H1 (cell line): Measurements from ENCODE around the gene DAZAP1. TPM values are rescaled to one million over a fixed set of nuclear protein-coding genes. Genes with fewer than 3 reads are reported as not detected.

ENCODE experiments used
- CTCF ChIA-PET: fragments of 300-600 bp; sonication (Branson Sonifier 250); formaldehyde crosslinking; loops from one replicate; lab custom pipeline; 2021; ENCODE audit not compliant: partially characterized antibody; lab: Charles Lee
- POLR2A ChIA-PET: fragments of 300-600 bp; sonication (Branson Sonifier 250); formaldehyde crosslinking; loops from one replicate; lab custom pipeline; 2021; ENCODE audit warnings: inconsistent platforms; ENCODE audit not compliant: partially characterized antibody; lab: Charles Lee
- DNase-seq, 2 experiments: peaks; one replicate each; pipeline versions ENCODE4 v3.0.0 to v3.0.0-alpha.2; 2010 to 2022; ENCODE audit warnings: low spot score in 2 of 2, low read depth in 1 of 2, mixed read lengths in 1 of 2
- FAIRE-seq: peaks from 2 replicates; lab custom pipeline; 2011; peaks lifted over from hg19 to GRCh38; lab: Jason Lieb, UNC
- H2AFZ ChIP-seq: 2 replicates; pipeline ENCODE4 v1.8.1; 2012; ENCODE audit warnings: low read length, inconsistent platforms
- H2AK5ac ChIP-seq: 2 replicates; pipeline ENCODE4 v1.6.1; 2013; ENCODE audit warnings: low read depth, low read length
- H2BK120ac ChIP-seq: replicated peaks from 2 replicates; pipeline ENCODE3; 2013; ENCODE audit warnings: low read depth, low read length, inconsistent platforms
- H2BK12ac ChIP-seq: 2 replicates; pipeline ENCODE4 v1.6.1; 2013; ENCODE audit warnings: low read depth, low read length
- H2BK15ac ChIP-seq: 2 replicates; pipeline ENCODE4 v1.6.1; 2013; ENCODE audit warnings: low read length
- H2BK20ac ChIP-seq: 2 replicates; pipeline ENCODE4 v1.6.1; 2013; ENCODE audit warnings: low read length
- H2BK5ac ChIP-seq: 2 replicates; pipeline ENCODE4 v1.6.1; 2013; ENCODE audit warnings: low read depth, low read length
- H3K14ac ChIP-seq: 2 replicates; pipeline ENCODE4 v1.6.1; 2013; ENCODE audit warnings: inconsistent platforms; ENCODE audit not compliant: insufficient read length
- H3K18ac ChIP-seq: 2 replicates; pipeline ENCODE4 v1.6.1; 2013; ENCODE audit warnings: low read length; ENCODE audit errors: extremely low read depth
- H3K23ac ChIP-seq: 2 replicates; pipeline ENCODE4 v1.6.1; 2013; ENCODE audit warnings: inconsistent platforms; ENCODE audit not compliant: insufficient read length
- H3K23me2 ChIP-seq: 2 replicates; pipeline ENCODE4 v1.6.1; 2013; ENCODE audit warnings: low read depth, low read length
- H3K27ac ChIP-seq: 2 replicates; pipeline ENCODE4 v1.6.1; 2011; ENCODE audit warnings: low read depth, low read length, inconsistent platforms
- H3K27me3 ChIP-seq, 4 experiments: replicated peaks in 1 of 4; 1 replicate in 1 of 4; 2 replicates in 3 of 4; pipeline versions ENCODE4 v1.6.1 to v1.8.1; 2011 to 2013; ENCODE audit warnings: low read length in 3 of 4, mild to moderate bottlenecking in 3 of 4, inconsistent platforms in 2 of 4, mixed read lengths in 2 of 4, moderate library complexity in 1 of 4; ENCODE audit not compliant: control insufficient read depth in 3 of 4, insufficient read depth in 3 of 4; ENCODE audit errors: extremely low read depth in 1 of 4
- H3K36me3 ChIP-seq, 4 experiments: 2 replicates each; pipeline versions ENCODE4 v1.6.1 to v1.8.1; 2011 to 2013; ENCODE audit warnings: mild to moderate bottlenecking in 4 of 4, low read length in 3 of 4, moderate library complexity in 2 of 4, control low read depth in 1 of 4, inconsistent platforms in 1 of 4; ENCODE audit not compliant: insufficient read depth in 4 of 4, control insufficient read depth in 2 of 4
- H3K4ac ChIP-seq: replicated peaks from 2 replicates; pipeline ENCODE3; 2013; ENCODE audit warnings: low read length, low read depth, mixed read lengths, inconsistent platforms; ENCODE audit not compliant: insufficient read length
- H3K4me1 ChIP-seq, 4 experiments: replicated peaks in 1 of 4; 1 replicate in 1 of 4; 2 replicates in 3 of 4; pipeline versions ENCODE4 v1.6.1 to v1.8.1; 2011 to 2013; ENCODE audit warnings: low read length in 3 of 4, inconsistent platforms in 2 of 4, mixed read lengths in 1 of 4; ENCODE audit not compliant: insufficient read depth in 4 of 4, control insufficient read depth in 3 of 4
- H3K4me2 ChIP-seq, 2 experiments: 2 replicates each; pipeline versions ENCODE4 v1.6.1 to v1.8.1; 2011 to 2013; ENCODE audit warnings: low read depth in 2 of 2, low read length in 2 of 2, control low read depth in 1 of 2, inconsistent platforms in 1 of 2, mild to moderate bottlenecking in 1 of 2; ENCODE audit not compliant: insufficient read depth in 1 of 2
- H3K4me3 ChIP-seq, 4 experiments: fragments of 200-600, 300-600 bp in 1 of 4; sonication (generic), shearing (Covaris generic), sonication (Bioruptor Twin) in 1 of 4; 2 replicates each; pipeline versions ENCODE4 v1.5.1 to v1.8.1; 2011 to 2016; ENCODE audit warnings: low read length in 4 of 4, low read depth in 3 of 4, control low read depth in 2 of 4, inconsistent platforms in 2 of 4, mild to moderate bottlenecking in 2 of 4, mixed read lengths in 1 of 4, moderate library complexity in 1 of 4; ENCODE audit not compliant: insufficient read depth in 2 of 4; ENCODE audit errors: extremely low read depth in 1 of 4
- H3K56ac ChIP-seq: replicated peaks from 2 replicates; pipeline ENCODE3; 2013; ENCODE audit warnings: low read depth, mild to moderate bottlenecking, mixed read lengths, low read length, inconsistent platforms; ENCODE audit not compliant: insufficient read length
- H3K79me1 ChIP-seq: 2 replicates; pipeline ENCODE4 v1.6.1; 2013; ENCODE audit warnings: low read depth, low read length, control low read depth
- H3K79me2 ChIP-seq, 2 experiments: 2 replicates each; pipeline versions ENCODE4 v1.6.1 to v1.8.1; 2012 to 2013; ENCODE audit warnings: low read length in 2 of 2, mild to moderate bottlenecking in 2 of 2, inconsistent platforms in 1 of 2; ENCODE audit not compliant: insufficient read depth in 2 of 2, control insufficient read depth in 1 of 2
- H3K9ac ChIP-seq, 4 experiments: replicated peaks in 1 of 4; 1 replicate in 1 of 4; 2 replicates in 3 of 4; pipeline versions ENCODE4 v1.6.1 to v1.8.1; 2011 to 2013; ENCODE audit warnings: low read depth in 3 of 4, low read length in 3 of 4, control low read depth in 2 of 4, mild to moderate bottlenecking in 2 of 4, moderate library complexity in 2 of 4, inconsistent platforms in 1 of 4; ENCODE audit errors: extremely low read depth in 1 of 4
- H3K9me3 ChIP-seq, 2 experiments: 2 replicates each; pipeline versions ENCODE4 v1.6.1 to v1.8.1; 2012 to 2013; ENCODE audit warnings: mild to moderate bottlenecking in 2 of 2, moderate library complexity in 2 of 2, control low read depth in 1 of 2, inconsistent platforms in 1 of 2, low read depth in 1 of 2, low read length in 1 of 2, mixed read lengths in 1 of 2; ENCODE audit not compliant: insufficient read depth in 2 of 2
- H4K20me1 ChIP-seq, 2 experiments: replicated peaks in 1 of 2; 2 replicates each; pipeline versions ENCODE3 to v1.8.1; 2011 to 2013; ENCODE audit warnings: inconsistent platforms in 2 of 2, low read length in 2 of 2, mild to moderate bottlenecking in 1 of 2; ENCODE audit not compliant: insufficient read depth in 2 of 2, control insufficient read depth in 1 of 2
- H4K5ac ChIP-seq: 2 replicates; pipeline ENCODE4 v1.6.1; 2013; ENCODE audit warnings: low read length, low read depth, mixed read lengths, inconsistent platforms; ENCODE audit not compliant: insufficient read length
- H4K8ac ChIP-seq: 2 replicates; pipeline ENCODE4 v1.8.0; 2013; ENCODE audit warnings: mild to moderate bottlenecking, moderate library complexity, low read length, inconsistent platforms; ENCODE audit not compliant: insufficient read depth; ENCODE audit errors: extremely low read depth
- H4K91ac ChIP-seq: replicated peaks from 2 replicates; pipeline ENCODE3; 2013; ENCODE audit warnings: low read length, mixed read lengths, inconsistent platforms; ENCODE audit not compliant: insufficient read length
- NRF1 ChIP-seq: IDR thresholded peaks from 2 replicates; pipeline ENCODE4 v1.6.1; 2011; ENCODE audit warnings: mild to moderate bottlenecking, low read depth, low read length, improper control_type of control experiment
- PHF8 ChIP-seq: fragments of 200-600 bp; sonication (generic); conservative IDR thresholded peaks from 2 replicates; pipeline ENCODE4 v1.7.1; 2012; ENCODE audit warnings: low read depth, mild to moderate bottlenecking, inconsistent platforms, low read length, moderate library complexity
- POLR2AphosphoS5 ChIP-seq: IDR thresholded peaks from 2 replicates; pipeline ENCODE4 v1.6.1; 2011; ENCODE audit warnings: low read depth, low read length
- SAP30 ChIP-seq: fragments of 300-600 bp; sonication (generic); IDR thresholded peaks from 2 replicates; pipeline ENCODE4 v1.7.1; 2012; ENCODE audit warnings: low read length, moderate library complexity, mild to moderate bottlenecking, inconsistent platforms; ENCODE audit not compliant: insufficient read depth, insufficient replicate concordance
- SIN3A ChIP-seq, 2 experiments: IDR thresholded peaks in 1 of 2; conservative IDR thresholded peaks in 1 of 2; 2 replicates each; pipeline ENCODE4 v1.6.1; 2011 to 2012; ENCODE audit warnings: low read length in 2 of 2, improper control_type of control experiment in 1 of 2, low read depth in 1 of 2, mild to moderate bottlenecking in 1 of 2
- SIX5 ChIP-seq: IDR thresholded peaks from 2 replicates; pipeline ENCODE4 v1.6.1; 2011; ENCODE audit warnings: mild to moderate bottlenecking, low read depth, low read length
- TAF1 ChIP-seq: IDR thresholded peaks from 2 replicates; pipeline ENCODE4 v1.6.1; 2011; ENCODE audit warnings: mild to moderate bottlenecking, low read depth, low read length
- WGBS, 2 experiments: shearing (Covaris generic) in 1 of 2; methylation state at CpG; one replicate each; pipeline versions ENCODE4 v1.1.6 to v1.1.7; 2013 to 2015; ENCODE audit warnings: low lambda C conversion rate in 2 of 2, mixed read lengths in 2 of 2, inconsistent platforms in 1 of 2, low coverage in 1 of 2, missing lambda C conversion rate in 1 of 2; ENCODE audit not compliant: insufficient replicate concordance in 2 of 2, insufficient coverage in 1 of 2, insufficient read length in 1 of 2; ENCODE audit errors: extremely low coverage in 1 of 2, missing lambda C conversion rate in 1 of 2; 5-methylcytosine and 5-hydroxymethylcytosine counted together
- polyA plus RNA-seq, 7 experiments: library from polyadenylated mRNA; depleted of rRNA in 3 of 7; stranded (reverse) in 5 of 7; unstranded in 2 of 7; fragments of >200 nt in 5 of 7; fragments of 200-250 nt in 2 of 7; gene quantifications; 1 replicate in 5 of 7; 2 replicates in 1 of 7; 4 replicates in 1 of 7; pipeline versions ENCODE4 v1.2.1 to v1.2.3, GENCODE V29; 2011 to 2013; ENCODE audit warnings: missing spikeins in 2 of 7, mixed read lengths in 2 of 7
- total RNA-seq: library from RNA; stranded (reverse); fragmentation: NEBNext Ultra II Directional; extraction: Animal tissue kit (Norgen Biotek cat#: 25700); gene quantifications from 2 replicates; pipeline ENCODE4 v1.2.1, GENCODE V29; 2021
- TF ChIP-seq, protein P1 (sequence below), 3 experiments: IDR thresholded peaks; 1 replicate in 2 of 3; 2 replicates in 1 of 3; pipeline versions ENCODE4 v1.5.1 to v1.6.1; 2011; ENCODE audit warnings: low read length in 3 of 3, mild to moderate bottlenecking in 3 of 3, inconsistent platforms in 2 of 3, low read depth in 1 of 3, moderate library complexity in 1 of 3; ENCODE audit not compliant: insufficient read depth in 1 of 3; ENCODE audit errors: control extremely low read depth in 1 of 3

Gene DAZAP1
- total and polyA plus RNA-seq, 2 of the 8 experiments (the other 6 are each of a cell fraction or from before 2014, with no cell fraction given), result 79.6 to 341 TPM

GRCh38 chr19:1406774-1407527 is 435 bp upstream of the DAZAP1 start:
- peak overlapping the region; percentile 92 for H3K4ac ChIP-seq
- H4K91ac ChIP-seq, result no peak overlapping the region
- H3K9me3 ChIP-seq, result no peaks in the 10 kb centered on the region
- DNase-seq (peak; percentile 91 to 99), FAIRE-seq (no peak)
- no peak overlapping the region for H2BK120ac ChIP-seq
- peaks cover 2 to 26% (median 17%) of the 10 kb centered on the region in 4 experiments; a peak in 6 of 7 replicates for H3K4me1 ChIP-seq
- H2BK20ac ChIP-seq, result no peak overlapping the region
- H3K4me3 ChIP-seq, result peak overlapping the region; percentile 49 to 71 (median 64)
- no peak overlapping the region for H2AFZ ChIP-seq
- WGBS, 2 experiments, result 3% methylated on average over 38 of the region's 72 CpGs; no CpG with 5 or more reads in 1 of the 2 experiments
- H3K14ac ChIP-seq, result no peak overlapping the region
- H2AK5ac ChIP-seq, result no peak overlapping the region
- POLR2A ChIA-PET, result no interaction called here
- H2BK5ac ChIP-seq, result peak overlapping the region; percentile 78; the same call in 1 of the 2 replicates
- peak overlapping the region; percentile 40 for H3K56ac ChIP-seq
- CTCF ChIA-PET, result no interaction called here
- no peak overlapping the region for H3K23ac ChIP-seq
- H2BK12ac ChIP-seq, result no peak overlapping the region
- H4K20me1 ChIP-seq, result peaks cover 33 to 35% of the 10 kb centered on the region in 2 experiments
- peak overlapping the region; percentile 83; the same call in 1 of the 2 replicates for H3K18ac ChIP-seq
- peaks cover 10% of the 10 kb centered on the region; the same call in 1 of the 2 replicates for H3K23me2 ChIP-seq
- H3K79me1 ChIP-seq, result peaks cover 8% of the 10 kb centered on the region; the same call in 1 of the 2 replicates
- H4K5ac ChIP-seq, result peak overlapping the region; percentile 64
- H3K27me3 ChIP-seq, result peaks cover 0 to 2% (median 0%) of the 10 kb centered on the region in 4 experiments; a peak in 2 of 7 replicates
- peak overlapping the region in 3 of 4 experiments; percentile 6 to 42 (median 39); a peak in 2 of 7 replicates for H3K9ac ChIP-seq
- H4K8ac ChIP-seq, result peak overlapping the region; percentile 75
- H3K36me3 ChIP-seq, result peaks cover 0 to 3% (median 0%) of the 10 kb centered on the region in 4 experiments; a peak in 3 of 8 replicates
- H3K79me2 ChIP-seq, result peaks cover 40 to 42% of the 10 kb centered on the region in 2 experiments
- H3K27ac ChIP-seq, result 0 out of 2 replicates have a peak overlapping the region, but pooled peaks have one; percentile 26
- H2BK15ac ChIP-seq, result no peak overlapping the region
- H3K4me2 ChIP-seq, result peak overlapping the region; percentile 61 to 66
- TF ChIP-seq PHF8, result peak; percentile 57
- no peak; the same call in 1 of the 2 replicates for TF ChIP-seq POLR2AphosphoS5
- TF ChIP-seq SAP30, result peak; percentile 60
- TF ChIP-seq, protein P1, sequence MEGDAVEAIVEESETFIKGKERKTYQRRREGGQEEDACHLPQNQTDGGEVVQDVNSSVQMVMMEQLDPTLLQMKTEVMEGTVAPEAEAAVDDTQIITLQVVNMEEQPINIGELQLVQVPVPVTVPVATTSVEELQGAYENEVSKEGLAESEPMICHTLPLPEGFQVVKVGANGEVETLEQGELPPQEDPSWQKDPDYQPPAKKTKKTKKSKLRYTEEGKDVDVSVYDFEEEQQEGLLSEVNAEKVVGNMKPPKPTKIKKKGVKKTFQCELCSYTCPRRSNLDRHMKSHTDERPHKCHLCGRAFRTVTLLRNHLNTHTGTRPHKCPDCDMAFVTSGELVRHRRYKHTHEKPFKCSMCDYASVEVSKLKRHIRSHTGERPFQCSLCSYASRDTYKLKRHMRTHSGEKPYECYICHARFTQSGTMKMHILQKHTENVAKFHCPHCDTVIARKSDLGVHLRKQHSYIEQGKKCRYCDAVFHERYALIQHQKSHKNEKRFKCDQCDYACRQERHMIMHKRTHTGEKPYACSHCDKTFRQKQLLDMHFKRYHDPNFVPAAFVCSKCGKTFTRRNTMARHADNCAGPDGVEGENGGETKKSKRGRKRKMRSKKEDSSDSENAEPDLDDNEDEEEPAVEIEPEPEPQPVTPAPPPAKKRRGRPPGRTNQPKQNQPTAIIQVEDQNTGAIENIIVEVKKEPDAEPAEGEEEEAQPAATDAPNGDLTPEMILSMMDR (IDR thresholded peaks at IDR 0.05; ENCODE audit: control extremely low read depth in 1 of 3, insufficient read depth in 1 of 3, low read depth in 1 of 3, low read length in 3 of 3), result peak; percentile 24 to 57 (median 36); a peak in 3 of 4 replicates
- TF ChIP-seq SIN3A (conservative IDR thresholded peaks at IDR 0.05 in 1 of 2, IDR thresholded peaks at IDR 0.05 in 1 of 2; ENCODE audit: low read depth in 1 of 2, low read length in 2 of 2), result peak; percentile 53 to 67; a peak in 1 of 4 replicates
- peak; percentile 46 for TF ChIP-seq NRF1
- peak; percentile 48 for TF ChIP-seq SIX5
- TF ChIP-seq TAF1, result no peak
